Activated T-cell treated with anti-CD3 and anti-CD28 coated beads for 48 hours (primary cell): ENCODE measurements around the gene ITGA2.
"Not testable (repeated sequence)": the region's sequence is repeated elsewhere in the genome, so short reads cannot be mapped to it uniquely, and the experiment has no call there.

Experiments
- DNase-seq: peaks from one replicate; pipeline ENCODE4 v3.0.0-alpha.2; 2020; ENCODE audit warnings: low read depth

The ITGA2 gene

DNA sequence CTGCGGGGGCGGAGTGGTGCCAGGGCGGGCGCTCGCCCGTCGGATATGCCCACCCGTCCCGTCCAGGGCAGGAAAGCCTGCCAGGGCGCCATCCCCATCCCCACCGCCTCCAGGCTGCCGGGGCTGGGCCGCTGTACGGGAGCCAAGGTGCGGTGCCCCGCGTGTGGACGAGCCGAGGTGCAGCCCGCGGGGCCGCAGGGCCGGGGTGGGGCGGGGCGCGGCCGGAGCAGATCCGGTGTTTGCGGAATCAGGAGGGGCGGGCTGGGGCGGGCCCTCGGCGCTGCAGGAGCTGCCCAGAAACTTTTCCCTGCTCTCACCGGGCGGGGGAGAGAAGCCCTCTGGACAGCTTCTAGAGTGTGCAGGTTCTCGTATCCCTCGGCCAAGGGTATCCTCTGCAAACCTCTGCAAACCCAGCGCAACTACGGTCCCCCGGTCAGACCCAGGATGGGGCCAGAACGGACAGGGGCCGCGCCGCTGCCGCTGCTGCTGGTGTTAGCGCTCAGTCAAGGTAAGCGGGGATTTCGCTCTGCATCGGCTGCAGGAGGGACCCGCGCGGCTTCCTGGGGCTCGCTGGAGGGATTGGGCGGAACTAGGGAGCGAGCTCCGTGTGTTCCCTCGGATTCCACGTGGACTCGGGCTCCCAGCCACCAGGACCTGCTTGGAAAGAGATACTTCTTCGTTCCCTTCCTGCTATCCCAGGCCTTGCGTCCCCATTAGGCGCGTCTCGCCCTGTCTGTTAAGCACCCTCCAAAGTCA is at the start of gene ITGA2:
ITGA2 (plus strand) TSS at position 328 of the 756 bp plus-strand sequence; CDS start at position 445, 117 bp downstream.
- peak; percentile 26 for DNase-seq

- DNase-seq: no peak
Measured at GRCh38 chr5:52943285-52943684, 45.9 kb upstream of the ITGA2 start.

DNA sequence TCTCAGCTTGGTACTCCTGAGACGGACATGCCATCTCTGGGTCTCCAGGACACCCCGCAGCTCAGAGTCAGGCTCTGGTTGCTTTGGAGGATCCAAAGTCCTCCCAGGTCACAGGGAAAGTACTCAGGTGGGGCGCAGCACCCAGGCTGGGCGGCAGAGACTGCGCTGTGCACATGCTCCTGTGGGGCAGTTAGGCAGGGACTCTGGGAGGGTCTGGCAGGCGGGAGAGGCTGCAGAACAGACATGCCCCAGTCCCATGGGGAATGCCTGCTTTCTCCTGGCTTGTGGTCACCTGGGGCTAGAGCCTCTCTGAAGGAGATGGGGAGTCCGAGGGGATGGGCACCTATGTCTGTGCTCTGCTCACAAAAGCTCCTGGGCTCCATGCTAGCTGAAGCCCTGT is 45.3 kb upstream of the ITGA2 start:
- DNase-seq: no peak

DNA sequence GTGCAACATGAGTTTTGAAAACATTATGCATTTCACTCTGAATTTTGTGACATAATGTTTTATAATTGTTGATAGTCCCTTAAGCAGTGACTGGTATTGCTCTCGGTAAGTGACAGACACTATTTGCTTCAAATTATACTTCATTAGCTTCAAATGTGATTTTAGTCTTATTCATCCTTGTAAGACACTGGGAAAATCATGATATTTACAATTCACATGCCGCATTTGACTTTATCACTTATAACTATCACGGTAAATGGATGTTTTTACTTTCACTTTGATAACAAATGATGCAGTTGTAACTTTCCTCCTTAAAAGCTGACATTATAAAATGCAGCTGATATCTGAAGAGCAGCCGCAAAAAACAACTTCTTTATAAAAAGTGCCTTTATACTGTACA is 44.1 kb upstream of the ITGA2 start:
- no peak for DNase-seq

GRCh38 chr5:52947208-52947607 is 41.9 kb upstream of the ITGA2 start:
- no peak for DNase-seq

DNA sequence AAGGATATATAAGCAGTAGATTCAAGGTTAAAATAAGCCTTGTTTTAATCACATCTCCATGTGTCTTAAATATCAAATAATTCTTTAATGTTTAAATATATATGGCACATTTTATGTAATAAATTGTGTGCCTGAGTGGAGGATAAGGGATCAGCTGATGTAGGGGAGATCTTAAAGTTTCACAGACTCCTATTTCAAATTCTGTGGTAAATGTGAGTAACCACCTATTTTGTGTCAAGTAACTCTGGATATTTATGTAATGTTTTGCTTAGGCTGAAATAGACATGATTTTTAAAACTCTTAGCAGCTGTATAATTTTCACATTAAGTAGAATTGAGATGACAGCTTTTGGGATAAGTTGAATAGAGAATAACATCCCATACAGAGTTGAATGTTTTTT is 41.3 kb upstream of the ITGA2 start:
- DNase-seq: no peak

- peak; percentile 29 for DNase-seq
Measured at GRCh38 chr5:52948418-52949076, 40.6 kb upstream of the ITGA2 start.

- DNase-seq: no peak
Measured at GRCh38 chr5:52950686-52951085, 38.5 kb upstream of the ITGA2 start.

DNA sequence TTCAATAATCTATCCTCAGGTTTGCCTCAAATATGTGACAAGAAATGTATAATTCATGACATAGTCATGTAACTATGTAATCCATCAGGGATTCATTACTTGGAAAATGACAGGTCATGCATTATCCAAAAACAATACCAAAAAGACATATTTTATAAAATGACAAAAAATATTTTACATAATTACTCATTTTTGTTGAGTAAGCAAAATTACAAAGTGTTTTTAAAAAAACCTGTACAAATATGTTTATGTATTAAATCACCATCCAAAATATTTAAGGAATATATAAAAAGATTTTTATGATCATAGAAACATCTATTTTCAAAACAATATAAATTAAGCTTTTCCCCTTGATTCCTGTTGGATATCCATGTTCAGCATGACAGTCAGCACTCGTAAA is 36.7 kb upstream of the ITGA2 start:
- DNase-seq: no peak

- no peak for DNase-seq
Measured at GRCh38 chr5:52956014-52956413, 33.1 kb upstream of the ITGA2 start.

DNA sequence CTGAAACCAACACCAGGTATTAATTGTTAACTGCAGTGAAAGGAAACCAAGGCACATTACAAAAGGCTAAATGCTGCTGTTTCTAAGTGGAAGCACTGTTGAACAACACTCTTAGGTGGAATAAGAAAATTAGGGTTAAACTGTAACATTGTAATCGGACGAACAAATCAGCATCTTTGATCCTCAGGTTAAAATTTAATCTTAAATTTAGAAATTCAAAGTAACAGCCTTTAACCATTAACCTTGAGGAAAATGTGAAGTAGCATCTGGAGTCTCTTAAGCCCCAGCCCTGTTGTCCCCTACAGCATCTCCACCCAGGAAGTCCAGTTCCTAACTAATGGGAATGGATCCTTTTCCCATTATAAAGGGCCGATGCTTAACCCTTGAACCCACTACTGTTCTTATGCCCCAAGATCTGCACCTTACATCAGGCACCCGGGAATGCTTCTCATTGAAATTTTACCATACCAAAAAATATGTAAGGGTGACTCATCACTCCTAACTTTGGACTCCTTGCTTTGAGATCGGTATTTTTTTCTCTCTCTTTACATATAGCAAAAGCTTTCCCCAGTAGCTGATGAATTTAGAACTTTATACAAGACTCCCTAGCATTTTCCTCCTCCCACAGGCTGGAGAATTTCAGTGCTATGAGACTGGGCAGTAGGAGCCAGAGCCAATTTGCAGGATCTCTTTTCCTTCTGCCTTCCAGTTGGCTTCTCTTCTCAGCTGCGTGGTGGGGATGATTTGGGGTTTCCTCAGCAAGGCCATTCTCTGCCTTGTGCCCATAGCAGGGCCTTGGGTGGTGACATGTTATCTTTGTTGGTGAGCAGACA is 32.0 kb upstream of the ITGA2 start:
- no peak for DNase-seq

DNA sequence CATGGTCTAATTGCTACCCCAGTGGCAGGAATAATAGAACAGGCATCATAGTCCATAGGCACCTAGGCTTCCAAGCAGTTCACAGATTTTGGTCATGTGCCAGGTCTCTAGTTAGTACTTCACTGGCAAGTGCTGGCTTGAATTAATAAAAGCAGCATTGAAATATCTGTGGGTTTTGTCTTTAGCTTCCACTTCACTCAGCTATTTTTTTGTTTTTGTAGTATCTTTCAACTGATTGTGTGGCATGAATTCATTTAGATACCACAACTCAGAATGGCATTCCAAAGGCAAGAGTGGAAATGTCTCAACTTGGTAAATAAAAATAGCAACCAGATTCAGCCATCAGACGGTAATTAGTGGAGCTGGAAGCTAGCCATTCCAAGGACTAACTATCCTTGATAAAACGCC is 27.9 kb upstream of the ITGA2 start:
- no peak for DNase-seq

DNA sequence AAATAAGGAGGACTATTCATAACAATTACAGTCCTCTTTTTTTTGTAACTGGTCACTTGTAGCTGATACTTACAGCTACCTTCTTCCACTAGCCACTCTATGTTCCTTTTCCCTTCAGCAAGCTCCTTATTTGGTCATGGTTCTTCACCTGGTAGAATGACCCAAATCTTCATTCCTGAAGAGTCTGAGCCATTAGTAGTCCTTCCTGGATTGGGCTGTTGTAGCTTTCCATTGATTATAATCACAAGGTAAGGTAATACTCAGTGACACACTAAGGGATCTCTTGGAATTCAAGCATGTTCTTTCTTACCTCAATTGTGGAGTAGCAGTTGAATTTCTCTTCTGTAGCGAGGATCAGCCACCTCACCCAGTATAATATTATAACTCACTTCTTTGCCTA is 25.5 kb upstream of the ITGA2 start:
- no peak for DNase-seq

DNA sequence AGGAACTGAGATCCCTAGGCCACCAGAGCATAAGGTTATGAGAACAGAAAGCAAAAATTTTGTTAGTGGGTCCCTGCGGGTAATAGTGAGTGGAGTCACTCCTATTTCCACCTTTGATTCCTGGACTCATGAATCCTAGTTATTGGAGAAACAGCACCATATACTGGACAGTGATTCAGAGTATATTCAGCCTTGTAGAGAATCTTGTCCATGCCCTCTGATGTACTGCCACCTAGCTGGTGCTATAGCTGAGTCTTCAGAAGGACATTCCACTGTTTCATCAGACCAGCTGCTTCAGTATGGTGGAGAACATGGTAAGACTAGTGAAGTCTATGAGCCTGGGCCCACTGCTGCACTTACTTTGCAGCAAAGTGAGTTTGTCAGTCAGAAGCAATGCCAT is 25.0 kb upstream of the ITGA2 start:
- no peak for DNase-seq

DNA sequence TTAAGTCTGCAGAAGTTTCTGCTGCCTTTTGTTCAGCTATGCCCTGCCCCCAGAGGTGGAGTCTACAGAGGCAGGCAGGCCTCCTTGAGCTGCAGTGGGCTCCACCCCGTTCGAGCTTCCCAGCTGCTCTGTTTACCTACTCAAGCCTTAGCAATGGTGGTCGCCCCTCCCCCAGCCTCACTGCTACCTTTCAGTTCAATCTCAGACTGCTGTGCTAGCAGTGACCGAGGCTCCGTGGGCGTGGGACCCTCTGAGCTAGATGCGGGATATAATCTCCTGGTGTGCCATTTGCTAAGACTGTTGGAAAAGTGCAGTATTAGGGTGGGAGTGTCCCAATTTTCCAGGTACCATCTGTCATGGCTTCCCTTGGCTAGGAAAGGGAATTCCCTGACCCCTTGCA is 13.0 kb upstream of the ITGA2 start:
- not testable (repeated sequence) for DNase-seq

DNA sequence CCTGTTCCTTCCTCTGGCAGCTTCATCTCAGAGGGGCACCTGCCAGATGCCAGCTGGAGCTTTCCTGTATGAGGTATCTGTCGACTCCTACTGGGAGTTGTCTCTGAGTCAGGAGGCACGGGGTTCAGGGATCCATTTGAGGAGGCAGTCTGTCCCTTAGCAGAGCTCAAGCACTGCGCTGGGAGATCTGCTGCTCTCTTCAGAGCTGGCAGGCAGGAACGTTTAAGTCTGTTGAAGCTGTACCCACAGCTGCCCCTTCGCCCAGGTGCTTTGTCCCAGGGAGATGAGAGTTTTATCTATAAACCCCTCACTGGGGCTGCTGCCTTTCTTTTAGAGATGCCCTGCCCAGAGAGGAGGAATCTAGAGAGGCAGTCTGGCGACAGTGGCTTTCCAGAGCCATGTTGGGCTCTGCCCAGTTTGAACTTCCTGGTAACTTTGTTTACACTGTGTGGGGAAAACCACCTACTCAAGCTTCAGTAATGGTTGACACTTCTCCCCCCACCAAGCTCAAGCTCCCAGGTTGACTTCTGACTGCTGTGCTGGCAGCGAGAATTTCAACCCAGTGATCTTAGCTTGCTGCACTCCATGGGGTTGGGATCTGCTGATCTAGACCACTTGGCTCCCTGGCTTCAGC is 11.8 kb upstream of the ITGA2 start:
- no peak for DNase-seq

DNA sequence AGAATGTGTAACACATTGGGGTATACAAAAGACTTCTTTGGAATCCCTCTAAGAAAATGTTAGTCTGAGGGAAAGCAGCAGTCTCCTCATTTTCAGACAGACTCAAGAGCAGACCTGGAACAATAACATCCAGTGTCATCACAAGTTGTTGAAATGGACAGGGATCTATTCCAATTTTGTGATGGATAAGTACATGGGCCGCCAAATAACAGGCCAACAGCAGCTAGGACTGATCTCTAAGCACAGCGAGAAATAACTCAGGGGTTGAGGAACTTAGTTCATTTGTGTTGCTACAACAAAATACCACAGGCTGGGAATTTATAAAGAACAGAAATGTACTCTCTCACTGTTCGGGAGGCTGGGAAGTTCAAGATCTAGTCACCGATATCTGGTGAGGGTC is 7.6 kb upstream of the ITGA2 start:
- no peak for DNase-seq

DNA sequence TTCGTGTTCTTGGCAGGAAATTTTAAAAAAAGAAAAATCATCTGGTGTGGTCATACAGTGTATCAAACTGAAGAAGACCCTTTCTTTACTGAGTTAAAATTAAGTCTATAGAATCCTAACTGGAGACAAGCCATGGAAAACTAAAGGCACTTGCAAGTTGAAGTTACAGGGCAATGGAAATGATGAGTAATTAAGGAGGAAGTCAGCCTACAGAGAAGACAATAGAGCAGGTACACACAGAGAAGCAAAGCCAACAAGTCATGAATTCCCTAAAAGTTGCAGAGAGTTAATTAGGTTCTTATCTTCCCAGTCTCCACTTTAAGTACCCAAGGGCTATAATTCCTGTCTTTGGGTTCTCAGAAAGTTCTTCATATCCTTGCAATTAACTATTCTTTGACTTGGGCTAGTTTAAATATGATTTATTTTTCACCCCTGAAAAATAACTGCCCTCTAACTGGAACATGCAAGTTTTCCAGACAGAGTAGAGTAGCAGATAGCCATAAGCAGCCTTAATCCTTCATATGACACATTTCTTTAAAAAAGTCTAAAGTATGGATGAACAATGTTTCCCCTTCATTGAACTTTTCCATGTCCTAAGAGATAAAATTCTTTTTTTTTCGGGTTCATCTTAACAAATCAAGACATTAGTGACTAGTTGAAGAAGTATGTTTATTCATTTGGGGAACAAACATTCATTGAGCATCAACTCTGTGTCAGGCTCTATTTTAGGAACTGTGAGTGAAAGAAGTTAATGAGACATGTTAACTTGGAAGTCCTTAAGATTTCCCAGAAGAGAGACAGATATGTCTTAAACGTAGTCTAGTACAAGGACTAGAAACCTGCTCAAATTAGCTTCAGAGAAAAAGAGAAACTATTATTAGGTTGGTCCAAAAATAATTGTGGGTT is 5.2 kb upstream of the ITGA2 start:
- DNase-seq: no peak

GRCh38 chr5:52985306-52985705 is 3.8 kb upstream of the ITGA2 start:
- no peak for DNase-seq

GRCh38 chr5:52987711-52988331 is 1.3 kb upstream of the ITGA2 start:
- DNase-seq: no peak
